C4-2B (cell line): ENCODE measurements around the gene HDAC4.

Experiments
- H3K27ac ChIP-seq: fragments of 450-650 bp; 2 replicates; pipeline ENCODE4 v1.5.1; 2017
- CTCF ChIP-seq: fragments of 450-650 bp; conservative IDR thresholded peaks from 2 replicates; pipeline ENCODE4 v1.5.1; 2017; ENCODE audit warnings: mild to moderate bottlenecking
- ZFX ChIP-seq: fragments of 450-650 bp; IDR thresholded peaks from 2 replicates; pipeline ENCODE4 v1.6.1; 2017

Gene HDAC4

DNA sequence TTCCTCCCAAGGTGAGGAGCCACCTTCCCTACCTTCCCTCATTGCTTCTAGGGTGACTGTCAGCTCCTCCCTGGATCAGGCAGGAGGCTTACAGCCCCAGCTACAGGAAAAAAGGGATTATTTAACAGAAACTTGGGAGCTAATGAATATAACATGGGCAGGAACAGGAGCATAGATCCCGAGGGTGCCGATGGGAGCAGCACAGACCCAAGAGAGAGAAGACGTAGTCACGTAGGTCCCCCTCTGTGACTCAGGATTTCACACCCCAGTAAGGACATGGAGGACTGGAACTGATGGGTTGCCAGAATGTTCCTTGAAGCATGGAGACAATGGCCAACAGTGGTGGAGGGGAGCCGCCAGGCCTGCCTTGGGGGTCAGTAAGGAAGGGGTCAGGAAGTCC, 10.3 kb upstream of the HDAC4 start:
- no peak for TF ChIP-seq ZFX
- TF ChIP-seq CTCF, result no peak
- H3K27ac ChIP-seq, result no peak overlapping the region

- no peak overlapping the region for H3K27ac ChIP-seq
- TF ChIP-seq CTCF (no peak), ZFX (no peak)
These were observed 9.2 kb upstream of the HDAC4 start for GRCh38 chr2:239409976-239410375.

DNA sequence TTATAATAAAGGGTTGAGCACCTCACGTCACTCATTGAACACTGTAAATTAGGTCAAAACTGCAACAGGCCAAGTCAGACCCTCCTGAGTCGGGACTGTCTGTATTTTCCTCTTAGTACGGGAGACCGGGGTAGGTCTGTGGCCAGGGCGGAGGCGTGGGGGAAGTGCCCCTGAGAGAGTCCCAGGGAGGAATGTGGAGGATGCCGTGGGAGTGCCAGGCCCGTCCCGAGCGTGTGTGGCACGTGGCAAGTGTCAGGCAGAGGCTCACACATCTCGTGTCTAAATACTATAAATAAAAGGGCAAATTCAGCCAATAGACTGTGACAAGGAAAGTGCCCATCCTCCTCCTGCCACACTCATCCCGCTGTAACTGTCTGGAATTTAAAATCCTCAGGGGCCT, 6.3 kb upstream of the HDAC4 start:
- no peak for TF ChIP-seq ZFX
- no peak for TF ChIP-seq CTCF
- no peak overlapping the region for H3K27ac ChIP-seq

DNA sequence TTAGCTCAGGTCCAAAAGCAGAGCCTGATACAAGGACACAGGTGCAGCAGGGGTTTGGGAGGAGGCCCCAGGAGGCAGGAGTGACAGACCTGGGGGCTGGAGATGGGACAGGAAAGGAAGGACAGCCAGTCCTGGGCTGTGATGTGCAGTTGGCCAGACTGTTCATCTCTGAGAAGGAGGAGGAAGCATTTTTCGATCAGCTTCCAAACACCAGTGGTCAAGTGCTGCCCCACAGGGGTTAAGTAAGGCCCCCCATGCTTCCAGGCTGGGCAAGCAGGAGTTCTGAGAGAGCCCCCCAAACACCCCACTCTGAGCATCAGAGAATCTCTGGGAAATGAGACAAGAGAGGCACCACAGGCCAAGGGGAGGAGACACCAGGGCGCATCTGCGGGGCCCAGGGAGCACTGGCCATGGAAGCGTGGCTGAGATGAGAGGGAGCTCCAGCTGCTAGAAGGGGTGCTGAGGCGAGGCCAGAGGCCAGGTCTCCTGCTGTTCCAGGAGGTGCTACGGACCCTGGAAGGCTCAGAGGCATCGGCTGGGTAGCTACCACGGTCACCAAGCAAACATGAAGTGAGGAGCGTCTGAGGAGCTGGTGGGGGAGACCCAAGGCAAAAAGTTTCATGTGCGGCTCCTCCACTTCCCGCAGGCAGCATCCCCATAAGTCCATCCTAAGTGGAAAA, 5.6 kb upstream of the HDAC4 start:
- TF ChIP-seq CTCF (no peak), ZFX (no peak)
- H3K27ac ChIP-seq, result no peak overlapping the region

- TF ChIP-seq ZFX (no peak), CTCF (no peak)
- H3K27ac ChIP-seq, result no peak overlapping the region
These were observed 4.3 kb upstream of the HDAC4 start for GRCh38 chr2:239405071-239405470.

GRCh38 chr2:239402666-239403065, 1.8 kb upstream of the HDAC4 start:
- H3K27ac ChIP-seq, result no peak overlapping the region
- no peak for TF ChIP-seq ZFX
- no peak for TF ChIP-seq CTCF

- H3K27ac ChIP-seq, result peak overlapping the region; percentile 96
- TF ChIP-seq ZFX (no peak; the same call in 1 of the 2 replicates), CTCF (no peak)
These were observed 1.0 kb upstream of the HDAC4 start for GRCh38 chr2:239401881-239402233.
